Esophagus muscularis mucosa (tissue), 3 donors: Measurements from ENCODE around the gene FAM135A.

Experiments used
- CTCF ChIP-seq, 3 experiments: fragments of 200-600 bp in 2 of 3; fragments of 450-650 bp in 1 of 3; sonication (generic) in 2 of 3; IDR thresholded peaks; one replicate each; pipeline ENCODE4 v1.5.1; 2017 to 2019; ENCODE audit warnings: antibody characterized with exemption in 3 of 3, mild to moderate bottlenecking in 2 of 3, moderate library complexity in 1 of 3
- POLR2A ChIP-seq: fragments of 450-650 bp; IDR thresholded peaks from one replicate; pipeline ENCODE4 v1.6.1; 2017; ENCODE audit warnings: antibody characterized with exemption, moderate library complexity, mild to moderate bottlenecking, low read depth

GRCh38 chr6:70381417-70381782, 31.9 kb upstream of the FAM135A start:
- TF ChIP-seq POLR2A: no peak
- TF ChIP-seq CTCF (IDR thresholded peaks at IDR 0.05): no peak
